GM18907 (cell line): Measurements from ENCODE around the gene TBC1D9B.

Source experiments
- ATAC-seq: cut with Tn5 transposase; IDR thresholded peaks from one replicate; pipeline ENCODE4 v1.9.1; 2021; ENCODE audit warnings: mild to moderate bottlenecking, moderate library complexity; ENCODE audit not compliant: unreplicated experiment

The TBC1D9B gene

DNA sequence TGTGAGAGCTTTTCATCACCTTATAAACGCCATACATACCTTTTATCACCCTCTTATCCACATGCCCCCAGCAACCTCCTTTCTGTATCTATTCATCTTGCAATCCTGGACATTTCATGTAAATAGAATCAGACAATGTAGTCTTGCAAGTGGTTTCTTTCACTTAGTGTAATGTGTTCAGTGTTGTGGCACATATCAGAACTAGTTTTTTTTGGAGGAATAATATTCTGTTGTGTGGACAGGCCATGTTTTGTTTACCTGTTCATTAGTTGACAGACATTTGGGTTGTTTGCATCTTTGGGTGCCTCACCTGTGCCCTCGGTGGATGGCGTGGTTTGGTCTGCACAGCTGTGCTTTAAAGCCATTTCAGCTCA is 85.7 kb downstream of the TBC1D9B start:
- ATAC-seq = no peak

DNA sequence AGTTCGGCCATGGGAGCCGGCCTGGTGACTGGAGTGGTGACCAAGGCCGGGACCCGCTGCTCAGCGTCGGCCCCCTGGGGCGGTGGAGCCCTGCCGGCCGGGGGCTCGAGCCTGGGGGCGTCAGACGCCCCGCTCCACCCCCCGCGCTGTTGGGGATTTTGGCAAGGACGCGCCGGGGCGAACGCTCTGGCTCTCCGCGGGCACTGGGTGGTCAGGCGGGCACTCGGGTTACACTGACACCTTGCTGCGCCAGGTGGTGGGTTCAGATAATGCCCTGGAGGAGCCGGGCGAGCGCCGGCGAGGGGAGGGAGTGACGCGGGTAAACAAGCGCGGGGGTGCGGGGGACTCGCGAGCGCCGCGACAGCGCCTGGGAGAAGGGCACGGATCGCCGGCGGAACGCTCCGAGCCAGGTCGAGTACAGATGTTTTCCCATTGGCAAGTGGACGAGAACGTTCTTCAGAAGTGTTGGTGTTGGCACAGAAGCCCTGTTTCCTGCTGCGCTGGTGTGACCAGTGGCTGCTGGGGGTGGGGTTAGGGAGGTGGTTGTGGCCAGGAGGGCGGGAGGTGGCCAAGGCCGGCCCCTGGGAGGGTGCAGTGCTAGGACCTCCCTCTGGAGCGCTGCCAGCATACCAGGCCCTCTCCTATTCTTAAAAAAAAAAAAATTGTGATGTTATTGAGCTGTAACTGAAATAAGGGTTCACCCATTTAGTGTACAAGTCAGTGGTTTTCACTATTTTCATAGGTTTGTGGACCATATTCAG is 86.2 kb downstream of the TBC1D9B start:
- peak; percentile 50 for ATAC-seq

DNA sequence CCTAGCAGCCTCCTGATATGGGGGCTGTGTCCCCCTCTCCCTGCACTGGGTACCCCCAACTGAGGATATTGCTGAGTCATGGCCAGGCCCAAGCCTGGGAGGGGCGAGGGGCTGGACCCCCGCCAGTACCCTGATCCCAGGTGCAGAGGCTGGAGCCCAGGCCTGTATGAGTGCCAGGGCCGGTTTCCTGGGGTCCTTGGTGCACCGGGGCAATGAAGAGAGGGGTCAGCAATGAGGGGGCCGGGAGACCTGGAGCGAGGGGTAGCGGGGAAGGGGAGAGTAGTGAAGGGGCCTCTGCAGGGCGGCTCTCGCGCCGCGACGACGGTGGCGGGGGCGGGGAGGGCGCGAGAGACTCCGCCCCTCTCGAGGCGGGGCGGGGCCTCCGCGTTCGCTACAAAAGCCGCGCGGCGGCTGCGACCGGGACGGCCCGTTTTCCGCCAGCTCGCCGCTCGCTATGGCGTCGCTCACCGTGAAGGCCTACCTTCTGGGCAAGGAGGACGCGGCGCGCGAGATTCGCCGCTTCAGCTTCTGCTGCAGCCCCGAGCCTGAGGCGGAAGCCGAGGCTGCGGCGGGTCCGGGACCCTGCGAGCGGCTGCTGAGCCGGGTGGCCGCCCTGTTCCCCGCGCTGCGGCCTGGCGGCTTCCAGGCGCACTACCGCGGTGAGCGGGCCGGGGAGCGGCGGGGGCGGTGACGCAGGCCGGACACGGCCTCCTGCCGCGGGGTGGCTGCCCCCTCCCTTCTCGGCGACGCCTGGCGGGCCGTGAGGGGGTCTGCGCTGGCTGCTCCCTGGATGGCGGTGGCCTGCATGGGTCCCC is 87.0 kb downstream of the TBC1D9B start, which contains the start of gene SQSTM1:
SQSTM1 (plus strand) TSS at position 423 of the 815 bp plus-strand sequence; CDS start at position 455, 32 bp downstream.
- ATAC-seq = peak; percentile 43

DNA sequence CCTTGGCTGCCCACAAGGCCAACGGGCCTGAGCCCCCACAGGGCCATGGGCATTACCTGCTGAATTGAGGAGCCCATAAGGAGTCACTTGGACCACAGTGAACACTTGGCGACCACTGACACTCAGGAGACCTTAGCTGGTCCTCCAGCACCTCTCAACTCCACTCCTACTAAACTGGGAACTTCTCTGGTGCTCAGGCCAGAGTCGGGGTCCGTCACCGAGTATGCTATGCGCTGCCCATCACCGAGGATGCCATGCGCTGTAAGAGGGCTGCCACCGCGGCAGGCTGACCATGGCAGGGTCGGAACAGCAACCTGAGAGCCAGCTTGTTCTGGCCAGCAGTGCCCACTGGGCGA is 87.6 kb downstream of the TBC1D9B start:
- ATAC-seq = no peak

DNA sequence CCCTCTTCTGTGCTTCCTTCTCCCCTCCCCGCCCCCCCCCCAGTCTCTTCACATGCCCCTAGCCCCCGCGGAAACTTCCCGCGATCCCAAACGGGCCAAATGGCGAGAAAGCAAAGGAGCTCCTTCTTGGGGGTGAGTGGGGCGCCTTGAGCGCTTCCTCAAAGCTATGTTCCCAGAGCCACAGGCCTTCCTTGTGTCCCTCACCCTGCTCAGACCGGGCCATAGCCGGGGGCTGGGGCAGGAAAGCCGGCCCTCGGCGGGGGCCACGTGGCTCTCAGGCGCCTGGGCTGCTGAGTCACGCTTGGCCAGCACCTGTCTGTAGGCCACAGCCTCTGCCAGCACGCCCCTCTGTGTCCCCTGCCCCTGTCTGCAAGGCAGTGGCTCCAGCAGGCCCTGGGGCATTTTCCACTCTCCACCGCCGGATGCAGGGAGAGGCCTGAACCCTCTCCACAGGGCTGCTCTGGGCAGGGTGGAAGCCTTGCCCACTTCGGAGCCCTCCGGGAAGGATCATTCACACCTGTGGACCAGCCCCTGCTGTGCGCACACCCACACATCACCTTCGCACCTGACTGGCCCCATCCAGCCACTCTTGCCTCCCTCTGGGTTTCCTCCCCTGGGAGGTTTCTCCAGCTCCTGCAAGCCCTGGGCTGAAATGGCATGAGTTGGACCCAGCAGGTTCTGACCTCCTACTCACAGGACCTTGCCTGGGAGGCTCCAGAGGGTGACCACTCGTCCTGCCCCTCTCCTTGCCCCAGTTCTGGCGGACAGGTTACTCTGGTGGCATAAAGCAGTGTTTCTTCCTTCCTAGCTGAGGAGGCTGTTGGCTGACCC is 88.2 kb downstream of the TBC1D9B start:
- ATAC-seq = peak; percentile 22

DNA sequence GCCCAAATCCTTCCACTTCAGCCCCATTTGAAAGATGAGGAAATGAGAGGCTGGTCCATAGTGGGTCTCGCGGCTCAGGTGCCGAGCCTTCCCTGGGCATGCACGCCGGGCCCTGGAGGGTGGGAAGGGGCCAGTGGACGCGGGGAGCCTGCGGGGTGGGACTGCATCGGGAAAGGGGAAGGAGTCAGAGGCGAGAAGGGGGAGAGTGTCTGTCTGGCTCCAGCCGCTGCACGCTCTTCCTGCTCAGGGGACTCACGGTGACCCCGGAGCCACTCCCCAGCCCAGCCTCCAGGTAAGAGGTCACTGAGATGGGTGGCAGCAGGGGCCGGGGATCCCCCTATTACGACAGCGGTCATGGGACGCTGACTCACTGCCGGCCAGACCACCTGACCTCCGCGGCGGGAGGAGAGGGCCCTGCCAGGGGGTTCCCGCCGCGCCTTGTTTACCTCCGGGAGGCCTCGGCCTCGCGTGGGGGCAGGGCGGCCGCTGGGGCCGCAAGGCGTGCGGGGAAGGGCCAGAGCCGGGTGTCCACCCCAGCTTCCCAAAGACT is 88.9 kb downstream of the TBC1D9B start:
- peak; percentile 66 for ATAC-seq

DNA sequence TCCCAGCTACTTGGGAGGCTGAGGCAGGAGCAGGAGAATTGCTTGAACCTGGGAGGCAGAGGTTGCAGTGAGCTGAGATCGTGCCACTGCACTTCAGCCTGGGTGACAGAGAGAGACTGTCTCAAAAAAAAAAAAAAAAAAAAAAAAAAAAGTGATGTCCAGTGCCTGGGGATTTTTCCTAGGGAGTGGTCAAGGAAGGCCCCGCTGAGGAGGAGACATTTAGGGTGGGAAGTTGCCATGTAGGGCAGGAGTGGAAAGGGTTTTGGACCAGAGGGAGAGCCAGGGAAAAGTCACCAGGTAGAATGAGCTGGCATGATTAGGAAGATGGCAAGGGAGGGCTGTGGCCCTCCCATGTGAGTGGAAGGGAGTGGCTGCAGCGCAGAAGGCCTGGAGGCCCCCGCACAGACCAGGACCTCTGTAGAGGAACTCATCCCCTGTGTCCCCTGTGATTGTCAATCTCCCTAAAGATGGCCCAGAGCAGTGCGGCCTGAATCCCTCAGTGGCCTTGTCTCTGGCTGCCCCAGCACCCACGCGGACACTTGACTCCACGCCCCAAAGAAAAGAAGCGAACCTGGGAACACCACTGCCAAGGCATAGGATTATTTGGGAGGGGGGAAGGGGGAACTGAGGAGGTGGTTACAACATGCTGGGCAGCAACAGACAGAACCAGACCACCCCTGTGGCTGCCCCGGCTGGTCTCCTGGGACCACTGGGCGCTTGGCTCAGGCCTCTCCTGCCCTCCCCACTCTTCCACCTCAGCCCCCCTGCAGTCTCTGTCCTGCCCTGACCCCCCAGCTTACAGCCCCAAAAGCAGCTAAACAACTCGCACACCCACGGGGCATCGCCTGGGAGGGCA is 89.6 kb downstream of the TBC1D9B start:
- no peak for ATAC-seq

DNA sequence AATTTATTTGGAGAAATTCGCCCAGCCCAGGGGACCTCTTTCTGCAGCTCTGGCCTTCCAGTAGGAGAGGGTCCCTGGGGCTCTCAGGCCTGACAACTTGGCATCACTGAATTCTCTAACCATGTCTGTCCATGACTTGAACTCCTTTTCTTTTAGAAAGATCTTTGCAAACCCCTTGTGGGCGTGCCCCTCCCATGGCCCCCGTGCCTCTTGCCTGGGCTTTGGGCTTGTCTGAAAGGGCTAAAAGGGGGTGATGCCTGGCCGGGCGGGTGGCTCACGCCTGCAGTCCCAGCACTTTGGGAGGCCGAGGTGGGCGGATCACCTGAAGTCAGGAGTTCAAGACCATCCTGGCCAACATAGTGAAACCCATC is 90.2 kb downstream of the TBC1D9B start:
- no peak for ATAC-seq

DNA sequence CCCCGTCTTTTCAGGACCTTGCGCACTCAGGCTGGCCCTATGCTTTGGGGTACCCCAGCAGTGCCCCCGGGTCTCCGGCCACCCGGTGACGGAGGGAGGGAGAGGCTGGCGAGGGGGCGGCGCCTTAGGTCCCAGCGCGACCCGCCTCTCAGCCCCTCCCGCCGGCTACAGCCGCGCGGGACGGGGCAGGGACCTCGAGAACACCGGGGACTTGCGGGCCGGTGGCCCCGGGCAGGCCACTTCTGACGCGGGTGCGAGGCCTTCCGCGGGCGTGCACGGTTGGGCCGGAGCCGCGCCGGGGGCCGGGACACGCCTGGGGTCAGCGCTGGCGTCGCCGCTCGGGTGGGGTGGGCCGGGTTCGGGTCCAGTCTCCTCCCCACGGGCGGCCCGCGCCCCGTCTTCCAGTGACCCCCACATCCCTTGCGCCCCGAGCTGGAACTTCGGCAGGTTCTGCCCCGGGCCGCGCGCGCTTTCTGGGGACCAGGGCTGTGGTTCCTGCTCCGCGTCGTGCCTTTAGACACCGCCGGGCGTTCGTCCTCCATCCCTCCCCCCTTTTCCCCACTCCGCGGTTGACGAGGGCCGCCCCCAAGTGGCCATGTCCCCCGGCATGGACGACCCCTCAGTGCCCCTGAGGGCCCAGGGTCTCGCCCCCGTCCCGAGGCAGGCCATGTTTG is 90.8 kb downstream of the TBC1D9B start:
- ATAC-seq = no peak

DNA sequence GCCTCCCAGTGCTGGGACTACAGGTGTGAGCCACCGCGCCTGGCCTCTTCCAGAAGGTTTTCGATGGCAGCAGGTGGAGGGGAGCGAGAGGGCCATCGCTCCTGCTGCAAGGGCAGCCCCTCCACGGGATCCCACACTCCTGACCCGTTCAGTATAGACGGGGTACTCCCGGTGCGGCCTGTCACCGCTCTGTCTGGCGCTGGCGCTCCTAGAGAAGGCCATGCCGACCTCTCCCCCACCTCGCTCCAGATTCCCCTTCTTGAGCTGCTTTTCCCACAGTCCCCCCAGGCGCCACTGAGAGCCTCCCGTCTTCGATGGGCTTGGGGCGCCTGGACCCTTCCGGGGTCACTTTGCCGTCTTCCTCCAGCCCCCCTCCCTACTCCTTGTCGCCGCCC is 91.3 kb downstream of the TBC1D9B start:
- ATAC-seq = no peak

DNA sequence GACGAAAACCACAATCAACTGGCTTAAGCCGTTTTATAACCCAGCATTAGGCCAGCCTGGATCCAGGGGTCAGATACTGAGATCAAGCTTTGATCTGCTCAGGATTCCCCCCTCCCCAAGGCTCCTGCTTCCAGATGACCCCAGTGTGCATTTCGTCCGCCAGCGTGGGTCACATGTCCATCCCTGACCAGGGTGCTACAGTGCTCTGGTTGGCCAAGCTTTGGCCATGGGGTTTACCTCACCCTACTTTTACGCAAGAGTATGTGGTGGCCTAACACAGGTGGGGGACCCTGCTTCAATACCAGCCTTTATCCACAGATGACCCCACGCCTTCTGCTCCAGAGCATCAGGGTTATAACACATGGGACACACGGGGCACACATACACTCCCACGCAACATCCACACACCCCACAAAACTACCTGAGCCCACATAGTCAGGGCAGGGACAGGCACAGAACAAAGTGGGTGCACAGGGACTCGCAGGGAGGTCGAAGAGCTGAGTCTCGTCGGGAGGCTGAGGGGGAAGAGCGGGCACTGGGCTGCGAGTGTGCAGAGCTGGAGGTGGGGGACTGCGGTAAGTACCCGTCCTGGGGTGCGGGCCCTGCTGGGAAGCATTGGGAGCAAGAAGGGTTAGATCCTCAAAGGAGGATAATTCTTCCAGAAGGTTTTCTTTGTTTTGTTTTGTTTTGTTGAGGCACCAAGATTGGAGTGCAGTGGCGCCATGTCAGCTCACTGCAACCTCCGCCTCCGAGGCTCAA is 92.0 kb downstream of the TBC1D9B start:
- no peak for ATAC-seq

DNA sequence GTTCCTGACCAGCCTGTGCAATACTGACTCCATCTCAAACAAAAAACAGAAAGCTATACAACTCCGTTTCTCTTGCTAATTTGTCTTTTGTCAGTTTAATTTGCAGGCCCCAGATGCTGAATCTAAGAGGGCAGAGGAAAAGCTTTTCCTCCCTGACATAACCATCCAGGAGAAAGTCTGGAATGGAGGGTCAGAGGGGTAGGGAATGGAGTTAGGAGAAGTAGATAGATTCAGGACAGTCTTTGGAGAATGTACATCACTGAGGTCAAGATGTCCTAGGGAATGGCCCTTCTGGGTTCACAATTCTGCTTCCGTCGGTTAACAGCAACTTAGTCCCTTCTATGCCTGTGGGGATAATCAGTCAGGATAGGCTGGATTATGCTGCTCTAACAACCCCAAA is 93.6 kb downstream of the TBC1D9B start:
- no peak for ATAC-seq

DNA sequence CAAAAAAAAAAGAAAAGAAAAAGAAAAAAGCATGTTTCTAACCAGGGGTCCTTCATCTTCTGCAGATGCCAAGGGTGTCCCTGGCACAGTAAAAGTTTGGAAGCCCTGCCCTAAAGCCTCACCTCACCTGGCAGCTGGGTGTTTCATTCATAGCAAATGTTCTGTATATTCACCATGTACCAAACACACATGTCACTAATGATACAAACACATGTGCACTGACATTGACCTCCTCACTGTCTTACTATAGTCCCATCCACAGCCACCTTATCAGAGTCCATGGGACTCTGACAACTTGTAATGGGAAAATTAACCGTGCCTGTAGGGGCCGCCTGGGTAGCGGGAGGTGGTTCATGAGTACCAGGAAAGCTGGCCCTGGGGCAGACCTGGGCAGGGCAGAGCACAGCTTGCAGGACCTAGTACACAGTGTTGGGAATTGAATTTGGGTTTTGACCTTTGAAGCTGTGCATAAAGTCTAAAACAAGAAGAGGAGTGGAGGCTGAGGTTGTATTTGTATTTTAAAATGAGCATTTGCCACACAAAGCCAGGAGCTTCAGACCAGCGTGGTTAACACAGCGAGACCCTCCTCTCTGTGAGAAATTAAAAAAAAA is 94.6 kb downstream of the TBC1D9B start:
- no peak for ATAC-seq

DNA sequence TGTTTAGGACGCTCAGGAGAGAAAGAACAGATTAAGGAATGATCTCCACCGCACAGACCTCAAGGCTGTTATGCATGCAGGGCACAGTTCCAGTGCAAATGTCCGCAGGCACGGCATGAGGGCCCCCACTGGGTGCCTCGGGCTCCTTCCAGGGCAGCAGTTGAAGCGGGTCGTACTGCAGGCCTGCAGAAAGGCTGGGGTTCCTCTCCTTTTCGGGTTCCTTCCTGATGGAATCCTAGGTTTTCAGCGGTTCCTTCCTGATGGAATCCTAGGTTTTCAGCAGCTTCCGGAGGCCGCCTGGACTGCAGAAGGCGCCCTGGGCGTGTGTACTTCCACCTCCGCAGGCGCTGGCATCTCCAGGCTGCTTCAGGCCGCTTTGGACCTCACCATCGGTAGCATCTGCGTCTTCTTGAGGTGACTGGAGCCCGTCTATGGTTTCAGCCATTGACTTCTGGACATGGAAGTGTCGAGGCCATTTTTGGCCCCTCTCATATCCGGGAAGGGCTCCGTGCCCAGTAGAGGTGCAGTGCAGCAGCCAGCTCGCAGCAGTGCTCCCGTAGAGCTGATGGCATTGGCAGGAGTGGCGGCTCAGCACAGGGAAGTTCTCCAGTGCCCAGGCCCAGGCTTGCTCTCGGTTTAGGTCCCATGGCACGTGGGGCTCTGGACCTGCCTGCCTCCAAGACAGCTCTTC is 95.4 kb downstream of the TBC1D9B start:
- ATAC-seq = no peak
